ENCODE results near the gene SUMF1.

SUMF1 gene

DNA sequence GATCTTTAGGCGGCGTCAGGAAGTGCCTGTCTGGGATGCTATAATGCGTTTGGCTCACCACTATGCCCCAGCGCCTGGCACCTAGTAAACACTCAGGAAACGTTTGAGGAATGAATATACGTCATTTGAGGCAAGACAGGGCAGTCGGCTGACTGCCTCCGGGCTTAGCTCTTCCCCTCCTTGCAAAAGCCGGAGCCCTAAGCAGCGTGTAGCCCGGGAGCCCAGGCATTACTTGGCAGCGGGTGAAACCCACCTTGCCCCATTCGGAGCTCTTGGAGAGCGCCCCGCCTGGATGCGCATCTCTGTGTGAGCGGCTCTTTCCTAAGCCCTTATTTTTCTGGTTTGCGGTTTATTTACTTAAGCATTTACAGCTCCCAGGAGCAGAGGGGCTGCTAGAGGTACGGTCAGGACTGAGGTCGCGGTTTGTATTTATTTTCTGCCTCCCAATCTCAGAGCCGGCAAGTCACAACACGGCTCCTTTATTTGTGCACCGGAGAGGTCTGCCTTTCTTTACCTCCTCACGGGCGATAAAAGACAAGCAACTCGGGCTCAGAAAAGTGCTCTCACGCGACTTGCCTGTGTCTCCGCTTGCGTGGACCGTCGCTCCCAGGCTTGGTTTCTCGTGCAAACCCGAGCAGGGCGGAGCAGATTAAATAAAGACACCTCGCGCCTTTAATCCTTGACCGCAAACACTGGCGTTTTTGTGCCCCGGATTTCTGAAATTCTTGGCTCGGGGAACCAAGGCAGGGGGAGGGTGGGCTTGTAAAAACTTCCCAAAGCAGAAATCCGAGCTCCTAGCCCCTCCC is 25.3 kb upstream of the SUMF1 start:
- TF ChIP-seq, protein P1, sequence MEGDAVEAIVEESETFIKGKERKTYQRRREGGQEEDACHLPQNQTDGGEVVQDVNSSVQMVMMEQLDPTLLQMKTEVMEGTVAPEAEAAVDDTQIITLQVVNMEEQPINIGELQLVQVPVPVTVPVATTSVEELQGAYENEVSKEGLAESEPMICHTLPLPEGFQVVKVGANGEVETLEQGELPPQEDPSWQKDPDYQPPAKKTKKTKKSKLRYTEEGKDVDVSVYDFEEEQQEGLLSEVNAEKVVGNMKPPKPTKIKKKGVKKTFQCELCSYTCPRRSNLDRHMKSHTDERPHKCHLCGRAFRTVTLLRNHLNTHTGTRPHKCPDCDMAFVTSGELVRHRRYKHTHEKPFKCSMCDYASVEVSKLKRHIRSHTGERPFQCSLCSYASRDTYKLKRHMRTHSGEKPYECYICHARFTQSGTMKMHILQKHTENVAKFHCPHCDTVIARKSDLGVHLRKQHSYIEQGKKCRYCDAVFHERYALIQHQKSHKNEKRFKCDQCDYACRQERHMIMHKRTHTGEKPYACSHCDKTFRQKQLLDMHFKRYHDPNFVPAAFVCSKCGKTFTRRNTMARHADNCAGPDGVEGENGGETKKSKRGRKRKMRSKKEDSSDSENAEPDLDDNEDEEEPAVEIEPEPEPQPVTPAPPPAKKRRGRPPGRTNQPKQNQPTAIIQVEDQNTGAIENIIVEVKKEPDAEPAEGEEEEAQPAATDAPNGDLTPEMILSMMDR (conservative IDR thresholded peaks at IDR 0.05; ENCODE audit: low read depth, low read length), result no peak
- no peaks in the 10 kb centered on the region for H3K79me2 ChIP-seq (ENCODE audit: insufficient read depth, low read depth)
- H3K36me3 ChIP-seq (ENCODE audit: insufficient read depth), result no peaks in the 10 kb centered on the region
- no peak overlapping the region for H3K27ac ChIP-seq
- peaks cover 42% of the 10 kb centered on the region for H3K4me1 ChIP-seq (ENCODE audit: low read depth, poor library complexity, severe bottlenecking)
- H3K4me2 ChIP-seq, result peak overlapping the region; percentile 54
- H3K27me3 ChIP-seq (ENCODE audit: insufficient read depth, low read depth), result no peaks in the 10 kb centered on the region; the same call in 1 of the 2 replicates
- no peak overlapping the region for H3K4me3 ChIP-seq (IDR thresholded peaks at IDR 0.05; ENCODE audit: insufficient read depth, low read depth, low read length)
- H3K9ac ChIP-seq, result peak overlapping the region; percentile 50; the same call in 1 of the 2 replicates
- no peaks in the 10 kb centered on the region for H4K20me1 ChIP-seq (ENCODE audit: insufficient read depth)
- H2AFZ ChIP-seq (ENCODE audit: low read depth), result peak overlapping the region; percentile 88; the same call in 1 of the 2 replicates

DNA sequence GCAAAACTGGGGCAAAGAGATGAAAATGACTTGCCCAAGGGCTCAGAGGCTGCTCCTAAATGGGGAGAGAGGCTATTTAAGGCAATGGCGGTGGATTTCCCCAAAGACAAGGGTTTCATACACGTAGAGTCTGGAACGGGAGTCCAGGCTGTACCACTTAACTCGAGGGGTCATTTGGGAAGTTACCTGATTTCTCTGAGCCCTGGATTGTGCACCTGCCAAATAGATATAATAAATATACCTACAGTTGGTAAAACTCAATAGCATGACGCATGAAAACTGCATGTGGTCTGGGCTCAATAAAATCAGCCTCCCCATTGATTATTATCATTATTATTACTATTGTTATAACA is 24.8 kb upstream of the SUMF1 start:
- no peak overlapping the region for H3K27ac ChIP-seq
- TF ChIP-seq, protein P1 (conservative IDR thresholded peaks at IDR 0.05; ENCODE audit: low read depth, low read length), result no peak
- peaks cover 36% of the 10 kb centered on the region for H3K4me1 ChIP-seq (ENCODE audit: low read depth, poor library complexity, severe bottlenecking)
- H3K9ac ChIP-seq, result no peak overlapping the region
- H3K4me3 ChIP-seq (IDR thresholded peaks at IDR 0.05; ENCODE audit: insufficient read depth, low read depth, low read length), result no peak overlapping the region
- H3K27me3 ChIP-seq (ENCODE audit: insufficient read depth, low read depth), result no peaks in the 10 kb centered on the region; the same call in 1 of the 2 replicates
- no peaks in the 10 kb centered on the region for H4K20me1 ChIP-seq (ENCODE audit: insufficient read depth)
- peak overlapping the region; percentile 88; the same call in 1 of the 2 replicates for H2AFZ ChIP-seq (ENCODE audit: low read depth)
- no peaks in the 10 kb centered on the region for H3K79me2 ChIP-seq (ENCODE audit: insufficient read depth, low read depth)
- peak overlapping the region; percentile 54 for H3K4me2 ChIP-seq
- H3K36me3 ChIP-seq (ENCODE audit: insufficient read depth), result no peaks in the 10 kb centered on the region

DNA sequence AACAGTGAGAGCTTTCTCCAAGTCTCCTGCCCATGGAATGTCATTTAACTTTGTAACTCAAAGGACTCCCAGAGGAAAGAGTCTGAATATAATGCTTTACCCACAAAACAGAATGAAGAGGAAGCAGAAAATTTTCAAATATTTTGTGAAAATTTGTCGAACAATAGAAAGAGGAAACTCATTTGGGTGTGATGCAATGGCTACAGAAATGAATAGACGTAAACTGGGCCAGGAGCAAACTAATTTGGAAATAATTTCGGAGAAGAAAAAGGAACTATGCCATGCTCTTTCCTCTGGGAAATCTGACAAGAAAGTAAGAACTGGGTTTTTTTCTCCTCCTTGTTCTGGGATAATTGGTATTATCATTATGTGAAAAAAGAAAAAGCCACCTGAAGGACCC is 11.2 kb upstream of the SUMF1 start:
- no peak overlapping the region for H3K4me3 ChIP-seq (IDR thresholded peaks at IDR 0.05; ENCODE audit: insufficient read depth, low read depth, low read length)
- no peaks in the 10 kb centered on the region for H4K20me1 ChIP-seq (ENCODE audit: insufficient read depth)
- H3K36me3 ChIP-seq (ENCODE audit: insufficient read depth), result no peaks in the 10 kb centered on the region
- H3K27ac ChIP-seq, result no peak overlapping the region
- TF ChIP-seq, protein P1 (conservative IDR thresholded peaks at IDR 0.05; ENCODE audit: low read depth, low read length), result no peak
- no peaks in the 10 kb centered on the region for H3K27me3 ChIP-seq (ENCODE audit: insufficient read depth, low read depth)
- no peaks in the 10 kb centered on the region for H3K4me1 ChIP-seq (ENCODE audit: low read depth, poor library complexity, severe bottlenecking)
- H2AFZ ChIP-seq (ENCODE audit: low read depth), result no peak overlapping the region
- H3K9ac ChIP-seq, result no peak overlapping the region
- no peaks in the 10 kb centered on the region for H3K79me2 ChIP-seq (ENCODE audit: insufficient read depth, low read depth)
- no peak overlapping the region for H3K4me2 ChIP-seq

DNA sequence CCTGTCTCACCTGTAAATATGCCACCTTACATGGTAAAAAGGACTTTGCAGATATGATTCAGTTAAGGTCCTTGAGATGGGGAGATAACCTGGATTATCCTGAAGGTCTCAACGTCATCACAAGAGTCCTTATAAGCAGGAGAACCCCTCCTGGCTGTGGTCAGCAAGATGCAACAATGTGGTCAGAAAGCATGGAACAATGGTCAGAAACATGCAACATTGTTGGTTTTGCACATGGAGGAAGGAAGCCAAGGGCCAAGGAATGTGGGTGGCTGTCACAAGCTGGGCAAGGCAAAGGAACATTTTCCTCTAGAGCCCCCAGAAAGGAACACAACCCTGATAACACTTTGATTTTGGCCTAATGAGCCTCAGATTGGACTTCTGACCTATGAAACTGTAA is 9.4 kb upstream of the SUMF1 start:
- Histone ChIP-seq H4K20me1 (ENCODE audit: insufficient read depth) (no peaks in the 10 kb centered on the region), H3K9ac (no peak overlapping the region), H3K4me3 (IDR thresholded peaks at IDR 0.05; ENCODE audit: insufficient read depth, low read depth, low read length) (no peak overlapping the region), H3K4me1 (ENCODE audit: low read depth, poor library complexity, severe bottlenecking) (no peaks in the 10 kb centered on the region), H3K27me3 (ENCODE audit: insufficient read depth, low read depth) (no peaks in the 10 kb centered on the region), H3K36me3 (ENCODE audit: insufficient read depth) (no peaks in the 10 kb centered on the region), H3K27ac (no peak overlapping the region), H3K4me2 (no peak overlapping the region), H3K79me2 (ENCODE audit: insufficient read depth, low read depth) (no peaks in the 10 kb centered on the region), H2AFZ (ENCODE audit: low read depth) (no peak overlapping the region)
- TF ChIP-seq, protein P1 (conservative IDR thresholded peaks at IDR 0.05; ENCODE audit: low read depth, low read length), result no peak

Data from KMS-11 (cell line).